ENCODE data around the gene CREG1. TPM values are rescaled to one million over a fixed set of nuclear protein-coding genes. Genes with fewer than 3 reads are reported as not detected.

Gene CREG1
- total and polyA plus RNA-seq, 7 donors, result 48.0 to 180 (median 139) TPM

DNA sequence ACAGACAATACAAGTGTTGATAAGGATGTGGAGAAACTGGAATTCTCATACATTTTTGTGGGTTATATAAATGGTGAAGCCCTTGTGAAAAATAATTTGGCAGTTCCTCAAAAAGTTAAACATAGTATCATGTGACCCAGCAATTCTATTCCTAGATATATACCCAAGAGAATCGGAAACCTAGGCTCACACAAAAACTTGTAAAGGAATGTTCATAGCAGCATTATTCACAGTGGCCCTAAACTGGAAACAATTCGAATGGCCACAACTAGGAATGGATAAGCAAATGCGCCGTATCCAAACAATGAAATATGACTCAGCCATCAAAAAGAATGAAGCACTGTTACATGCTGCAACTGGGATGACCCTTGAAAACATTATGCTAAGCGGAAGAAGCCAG is 31.3 kb downstream of the CREG1 start:
- H3K4me3 ChIP-seq, result no peak overlapping the region
- intact Hi-C loops (cut with DNase I), result no loop called here
- no peaks in the 10 kb centered on the region for H3K27me3 ChIP-seq
- no peaks in the 10 kb centered on the region for H3K4me1 ChIP-seq
- TF ChIP-seq POLR2A (IDR thresholded peaks at IDR 0.05) (no peak), EP300 (IDR thresholded peaks at IDR 0.05) (no peak), CTCF (IDR thresholded peaks at IDR 0.05) (no peak), POLR2AphosphoS5 (IDR thresholded peaks at IDR 0.05) (no peak)
- no peaks in the 10 kb centered on the region for H3K36me3 ChIP-seq
- no peak for DNase-seq
- no peak overlapping the region for H3K27ac ChIP-seq
- H3K9me3 ChIP-seq, result peaks cover 0 to 2% (median 0%) of the 10 kb centered on the region in 4 donors
- 95 to 96% methylated on average over 5 of the region's 5 CpGs for whole genome bisulfite sequencing, 2 donors

DNA sequence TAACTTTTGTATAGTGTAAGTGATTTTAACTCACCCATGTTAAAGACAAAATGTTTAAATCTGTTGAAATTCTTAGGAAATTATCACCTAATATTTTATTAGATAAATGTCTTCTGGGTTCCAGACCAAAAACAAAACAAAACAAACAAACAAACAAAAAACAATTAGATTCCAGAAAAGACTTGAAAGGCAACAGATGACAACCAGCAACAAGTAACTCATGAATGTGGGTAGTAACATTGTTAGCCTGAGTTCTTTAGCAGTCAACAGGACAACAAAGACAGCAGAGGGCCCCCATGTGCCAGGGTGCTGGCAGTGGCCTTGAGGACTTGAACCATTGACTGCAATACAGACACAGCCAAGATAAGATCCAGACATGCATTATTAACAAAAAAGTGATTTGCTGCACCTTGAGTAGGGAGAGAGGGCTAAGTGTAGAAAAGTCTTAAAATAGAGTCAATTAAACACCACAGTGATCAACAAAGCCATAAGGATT is 32.8 kb downstream of the CREG1 start:
- no peak overlapping the region for H3K4me3 ChIP-seq
- intact Hi-C loops (cut with DNase I), result no loop called here
- TF ChIP-seq EP300 (IDR thresholded peaks at IDR 0.05), result no peak
- no peak for TF ChIP-seq POLR2AphosphoS5 (IDR thresholded peaks at IDR 0.05)
- no peak for TF ChIP-seq CTCF (IDR thresholded peaks at IDR 0.05)
- TF ChIP-seq POLR2A (IDR thresholded peaks at IDR 0.05), result no peak
- H3K4me1 ChIP-seq, result no peaks in the 10 kb centered on the region
- no peak overlapping the region for H3K27ac ChIP-seq
- peaks cover 0 to 2% (median 0%) of the 10 kb centered on the region in 4 donors for H3K9me3 ChIP-seq
- DNase-seq, result no peak
- H3K27me3 ChIP-seq, result no peaks in the 10 kb centered on the region
- H3K36me3 ChIP-seq, result no peaks in the 10 kb centered on the region

- H3K4me3 ChIP-seq, result no peak within 1 kb of the TSS
- H3K4me1 ChIP-seq, result no peaks in the 10 kb centered on the region
- intact Hi-C loops (cut with DNase I), result no loop called here
- no peaks in the 10 kb centered on the region for H3K27me3 ChIP-seq
- H3K36me3 ChIP-seq, result no peaks in the 10 kb centered on the region
- H3K27ac ChIP-seq, result no peak within 1 kb of the TSS
- DNase-seq, result no peak
- no peaks in the 10 kb centered on the region for H3K9me3 ChIP-seq
- WGBS, 2 donors, result 64 to 92% methylated on average over 14 of the region's 14 CpGs
- TF ChIP-seq CTCF (IDR thresholded peaks at IDR 0.05) (no peak), EP300 (IDR thresholded peaks at IDR 0.05) (no peak), POLR2AphosphoS5 (IDR thresholded peaks at IDR 0.05) (no peak), POLR2A (IDR thresholded peaks at IDR 0.05) (no peak)
Observed at GRCh38 chr1:167518331-167518700, 35.2 kb downstream of the CREG1 start, which contains the start of gene CD247. Gene CD247, minus strand, starts transcription at chr1:167518529. Its CDS starts 64 bp downstream, at chr1:167518465.

DNA sequence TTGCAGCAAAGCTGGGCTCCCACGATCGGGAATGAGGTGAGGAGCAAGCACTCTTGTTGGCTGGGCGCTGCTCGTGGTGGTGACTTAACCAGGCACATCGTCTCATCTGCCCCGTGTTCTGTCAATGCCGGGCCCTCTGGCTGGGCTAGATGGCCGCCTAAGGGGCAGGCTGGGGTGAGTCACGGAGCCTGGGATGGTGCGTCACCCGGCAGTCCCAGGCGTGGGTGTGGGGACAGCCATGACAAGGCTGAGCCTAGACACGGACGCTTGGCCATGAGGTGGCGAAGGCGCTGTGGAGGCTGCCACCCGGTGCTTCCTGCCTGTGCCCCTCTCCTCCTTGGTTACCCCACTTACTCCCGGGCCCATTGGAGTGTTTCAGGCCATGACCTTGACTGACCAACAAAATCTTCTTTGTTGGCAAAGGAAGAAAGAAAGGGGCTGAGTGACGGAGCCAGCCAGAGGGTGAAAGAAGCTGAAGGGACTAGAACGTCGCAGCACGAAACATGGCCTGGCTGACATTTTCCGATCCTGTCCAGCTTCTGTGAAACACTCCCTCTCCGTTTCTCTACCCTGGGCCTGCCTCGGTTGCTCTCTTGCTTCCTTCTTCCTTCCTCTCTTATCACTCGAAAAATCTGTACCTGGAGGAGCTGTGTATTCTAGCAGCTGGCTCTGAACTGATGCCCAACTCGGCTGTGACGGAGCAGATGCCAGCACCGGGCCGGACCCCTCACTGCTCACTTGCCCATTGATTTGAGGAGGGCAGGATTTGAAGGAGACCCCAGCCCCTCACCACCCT is 35.8 kb downstream of the CREG1 start:
- Histone ChIP-seq H3K4me3 (no peak overlapping the region), H3K27ac (no peak overlapping the region)
- DNase-seq, result no peak

More for the DNA sequence above, 35.8 kb downstream of the CREG1 start:
- intact Hi-C loops (cut with DNase I), result no loop called here
- Histone ChIP-seq H3K36me3 (no peaks in the 10 kb centered on the region), H3K27me3 (no peaks in the 10 kb centered on the region), H3K4me1 (no peaks in the 10 kb centered on the region), H3K9me3 (no peaks in the 10 kb centered on the region)
- TF ChIP-seq CTCF (IDR thresholded peaks at IDR 0.05) (no peak), POLR2A (IDR thresholded peaks at IDR 0.05) (no peak), EP300 (IDR thresholded peaks at IDR 0.05) (no peak), POLR2AphosphoS5 (IDR thresholded peaks at IDR 0.05) (no peak)
- 77 to 90% methylated on average over 30 of the region's 30 CpGs for WGBS, 2 donors

Data from sigmoid colon (tissue), 7 donors.